HepG2 (cell line): ENCODE measurements around the gene AK2. TPM values are rescaled to one million over a fixed set of nuclear protein-coding genes. Genes with fewer than 3 reads are reported as not detected.

ENCODE experiments used
- ATAC-seq: fragments of 200-7000 bp; cut with Tn5 transposase; 3 replicates; pipeline ENCODE4 v1.9.1; 2020; ENCODE audit warnings: mild to moderate bottlenecking, moderate library complexity
- BruUV-seq: library from RNA; stranded (reverse); fragments of 400-500 nt; replicated peaks from 2 replicates; lab custom pipeline; 2021; lab: Mats Ljungman, UMichigan
- CTCF ChIA-PET: fragments of 300-600 bp; formaldehyde crosslinking; extraction: SDS; loops from one replicate; lab custom pipeline; 2021; ENCODE audit warnings: low total read pairs, inconsistent platforms, low intra/inter-chr PET ratio; lab: Yijun Ruan, JAX
- POLR2A ChIA-PET: fragments of 350-600 bp; sonication (Branson Sonifier 250); formaldehyde crosslinking; loops from one replicate; lab custom pipeline; 2020; ENCODE audit warnings: antibody characterized with exemption, inconsistent platforms; lab: Yijun Ruan, JAX
- DNase-seq: peaks from one replicate; pipeline ENCODE4 v3.0.0-alpha.2; 2015; ENCODE audit warnings: low spot score
- FAIRE-seq: peaks from 3 replicates; lab custom pipeline; 2011; peaks lifted over from hg19 to GRCh38; lab: Jason Lieb, UNC
- H2AFZ ChIP-seq: one replicate; pipeline ENCODE4 v1.6.1; 2011; ENCODE audit warnings: low read length, inconsistent platforms
- H3K27ac ChIP-seq: fragments of 300-600 bp; 3 replicates; pipeline ENCODE4 v1.8.0; 2011; ENCODE audit warnings: mixed run types, mild to moderate bottlenecking, mixed read lengths, low read length, inconsistent platforms; ENCODE audit not compliant: insufficient read depth; ENCODE audit errors: extremely low read length
- H3K27me3 ChIP-seq, 2 experiments: fragments of 200-600 bp in 1 of 2; 2 replicates in 1 of 2; 3 replicates in 1 of 2; pipeline versions ENCODE4 v1.6.0 to v1.8.0; 2011; ENCODE audit warnings: low read length in 2 of 2, mild to moderate bottlenecking in 2 of 2, moderate library complexity in 2 of 2, inconsistent platforms in 1 of 2; ENCODE audit not compliant: insufficient read depth in 2 of 2, control insufficient read depth in 1 of 2
- H3K36me3 ChIP-seq, 2 experiments: fragments of 200-600 bp in 1 of 2; replicated peaks in 1 of 2; 2 replicates in 1 of 2; 3 replicates in 1 of 2; pipeline versions ENCODE4 v1.5.1 to v1.8.0; 2011; ENCODE audit warnings: low read length in 2 of 2, inconsistent platforms in 1 of 2; ENCODE audit not compliant: insufficient read depth in 2 of 2, control insufficient read depth in 1 of 2
- H3K4me1 ChIP-seq: 2 replicates; pipeline ENCODE4 v1.5.1; 2012; ENCODE audit warnings: low read length, inconsistent platforms; ENCODE audit not compliant: insufficient read depth
- H3K4me2 ChIP-seq: 2 replicates; pipeline ENCODE4 v1.6.0; 2011; ENCODE audit warnings: low read depth, low read length, inconsistent platforms
- H3K4me3 ChIP-seq, 3 experiments: fragments of 200-600 bp in 1 of 3; sonication (generic), shearing (Covaris generic) in 1 of 3; replicated peaks in 1 of 3; 2 replicates each; pipeline ENCODE4 v1.5.1; 2011 to 2016; ENCODE audit warnings: low read length in 3 of 3, inconsistent platforms in 2 of 3, low read depth in 2 of 3, mild to moderate bottlenecking in 2 of 3, control low read depth in 1 of 3, mixed read lengths in 1 of 3; ENCODE audit not compliant: insufficient read depth in 1 of 3
- H3K79me2 ChIP-seq: one replicate; pipeline ENCODE4 v1.6.1; 2011; ENCODE audit warnings: low read length, inconsistent platforms; ENCODE audit not compliant: insufficient read depth
- H3K9ac ChIP-seq: 2 replicates; pipeline ENCODE4 v1.6.0; 2011; ENCODE audit warnings: mild to moderate bottlenecking, low read depth, low read length, inconsistent platforms; ENCODE audit not compliant: insufficient read depth
- H3K9me3 ChIP-seq: 2 replicates; pipeline ENCODE4 v1.5.1; 2012; ENCODE audit warnings: mild to moderate bottlenecking, low read length
- H4K20me1 ChIP-seq: 2 replicates; pipeline ENCODE4 v1.6.0; 2011; ENCODE audit warnings: inconsistent platforms, mild to moderate bottlenecking, low read length, moderate library complexity; ENCODE audit not compliant: insufficient read depth
- CREB1 ChIP-seq, 2 experiments: fragments of 450-650 bp in 1 of 2; IDR thresholded peaks; 2 replicates each; pipeline ENCODE4 v1.6.1; 2016 to 2017; ENCODE audit warnings: control low read depth in 1 of 2, mild to moderate bottlenecking in 1 of 2, missing compliant biosample characterization in 1 of 2, missing genetic modification characterization in 1 of 2
- ZNF670 ChIP-seq: sonication (generic); formaldehyde crosslinking; IDR thresholded peaks from 2 replicates; pipeline ENCODE4 v1.8.0; 2022; ENCODE audit warnings: mild to moderate bottlenecking, missing genetic modification reagents, borderline replicate concordance
- WGBS: methylation state at CpG from one replicate; pipeline ENCODE4 v1.1.6; 2017; ENCODE audit warnings: low lambda C conversion rate; 5-methylcytosine and 5-hydroxymethylcytosine counted together
- in situ Hi-C: cut with HindIII; loops from 2 replicates; pipeline ENCODE4 v1.10.0; 2017; ENCODE audit warnings: low pct_unique_long_range_greater_than_20kb; ENCODE audit not compliant: extremely low pct_ligation_motif_present
- intact Hi-C: fragments of 100-400 bp; cut with micrococcal nuclease; formaldehyde crosslinking; loops from one replicate; pipeline ENCODE4 v1.10.0; 2022; ENCODE audit not compliant: unreplicated experiment
- polyA plus RNA-seq, 8 experiments: library from polyadenylated mRNA; depleted of rRNA in 3 of 8; stranded (reverse) in 7 of 8; unstranded in 1 of 8; fragments of >200 nt; fragmentation: Illumina TruSeq in 4 of 8; extraction: Trizol in 4 of 8; gene quantifications; 2 replicates each; pipeline versions ENCODE4 v1.2.1 to v1.2.3, GENCODE V29; 2011 to 2016; ENCODE audit warnings: low read depth in 4 of 8, missing spikeins in 1 of 8, mixed read lengths in 1 of 8; ENCODE audit not compliant: insufficient read depth in 1 of 8
- total RNA-seq, 5 experiments: library from RNA; depleted of rRNA; stranded (reverse); fragments of >200 nt; fragmentation: Illumina TruSeq; extraction: Trizol; gene quantifications; 2 replicates each; pipeline ENCODE4 v1.2.3, GENCODE V29; 2016; ENCODE audit warnings: low read depth in 1 of 5
- TF ChIP-seq, protein P1 (sequence below): sonication (generic); formaldehyde crosslinking; IDR thresholded peaks from 2 replicates; pipeline ENCODE4 v1.5.0; 2020; ENCODE audit warnings: mild to moderate bottlenecking, missing genetic modification reagents
- TF ChIP-seq, protein P2 (sequence below): sonication (generic); formaldehyde crosslinking; IDR thresholded peaks from 2 replicates; pipeline ENCODE4 v1.9.0; 2021; ENCODE audit warnings: missing genetic modification reagents, borderline replicate concordance

Gene AK2
- total and polyA plus RNA-seq, 2 of the 13 experiments (the other 11 are each of a cell fraction or from before 2014, with no cell fraction given): 170 to 188 TPM

DNA sequence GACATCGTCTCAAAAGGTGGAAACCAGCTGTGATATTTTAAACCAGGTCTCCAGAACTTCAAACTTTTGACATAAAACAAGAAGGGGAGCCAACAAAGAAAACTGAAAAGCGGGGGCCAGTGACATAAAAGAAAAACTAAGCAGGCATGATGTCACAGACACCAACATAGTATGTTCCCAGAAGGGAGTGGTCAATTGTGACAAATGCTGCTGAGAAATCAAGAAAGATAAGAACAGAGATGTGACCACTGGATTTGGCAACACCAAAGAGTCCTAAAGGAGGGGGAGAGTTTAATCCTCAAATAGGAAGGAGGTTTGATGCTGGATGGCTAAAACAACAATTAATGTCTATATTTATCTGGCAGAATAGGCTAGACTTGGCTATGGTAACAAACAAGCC lies 69.8 kb downstream of the AK2 start:
- intact Hi-C loops: no loop called here
- H2AFZ ChIP-seq: no peak overlapping the region
- H3K4me3 ChIP-seq: no peak overlapping the region
- H3K79me2 ChIP-seq: peaks cover 16% of the 10 kb centered on the region
- no peak overlapping the region for H3K4me2 ChIP-seq
- 96% methylated on average over 2 of the region's 2 CpGs for WGBS
- no peaks in the 10 kb centered on the region for H3K36me3 ChIP-seq
- POLR2A ChIA-PET: no interaction called here
- TF ChIP-seq, protein P1, sequence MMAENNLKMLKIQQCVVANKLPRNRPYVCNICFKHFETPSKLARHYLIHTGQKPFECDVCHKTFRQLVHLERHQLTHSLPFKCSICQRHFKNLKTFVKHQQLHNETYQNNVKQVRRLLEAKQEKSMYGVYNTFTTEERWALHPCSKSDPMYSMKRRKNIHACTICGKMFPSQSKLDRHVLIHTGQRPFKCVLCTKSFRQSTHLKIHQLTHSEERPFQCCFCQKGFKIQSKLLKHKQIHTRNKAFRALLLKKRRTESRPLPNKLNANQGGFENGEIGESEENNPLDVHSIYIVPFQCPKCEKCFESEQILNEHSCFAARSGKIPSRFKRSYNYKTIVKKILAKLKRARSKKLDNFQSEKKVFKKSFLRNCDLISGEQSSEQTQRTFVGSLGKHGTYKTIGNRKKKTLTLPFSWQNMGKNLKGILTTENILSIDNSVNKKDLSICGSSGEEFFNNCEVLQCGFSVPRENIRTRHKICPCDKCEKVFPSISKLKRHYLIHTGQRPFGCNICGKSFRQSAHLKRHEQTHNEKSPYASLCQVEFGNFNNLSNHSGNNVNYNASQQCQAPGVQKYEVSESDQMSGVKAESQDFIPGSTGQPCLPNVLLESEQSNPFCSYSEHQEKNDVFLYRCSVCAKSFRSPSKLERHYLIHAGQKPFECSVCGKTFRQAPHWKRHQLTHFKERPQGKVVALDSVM: no peak
- TF ChIP-seq CREB1 (IDR thresholded peaks at IDR 0.05) (peak; percentile 15; the same call in 1 of the 2 replicates), CREB1 (CRISPR knock-in tag; IDR thresholded peaks at IDR 0.05) (no peak)
- ATAC-seq: no peak
- H3K4me1 ChIP-seq: peaks cover 2% of the 10 kb centered on the region
- no peaks in the 10 kb centered on the region for H3K9me3 ChIP-seq
- no TSS peak for BruUV-seq
- peaks cover 8% of the 10 kb centered on the region; the same call in 1 of the 2 replicates for H4K20me1 ChIP-seq
- H3K27ac ChIP-seq: no peak overlapping the region
- CTCF ChIA-PET: no interaction called here
- no peak for FAIRE-seq
- no peak overlapping the region for H3K9ac ChIP-seq
- in situ Hi-C loops: no loop called here
- no peak for DNase-seq
- H3K27me3 ChIP-seq: peaks cover 4 to 14% of the 10 kb centered on the region in 2 experiments; a peak in 2 of 5 replicates

DNA sequence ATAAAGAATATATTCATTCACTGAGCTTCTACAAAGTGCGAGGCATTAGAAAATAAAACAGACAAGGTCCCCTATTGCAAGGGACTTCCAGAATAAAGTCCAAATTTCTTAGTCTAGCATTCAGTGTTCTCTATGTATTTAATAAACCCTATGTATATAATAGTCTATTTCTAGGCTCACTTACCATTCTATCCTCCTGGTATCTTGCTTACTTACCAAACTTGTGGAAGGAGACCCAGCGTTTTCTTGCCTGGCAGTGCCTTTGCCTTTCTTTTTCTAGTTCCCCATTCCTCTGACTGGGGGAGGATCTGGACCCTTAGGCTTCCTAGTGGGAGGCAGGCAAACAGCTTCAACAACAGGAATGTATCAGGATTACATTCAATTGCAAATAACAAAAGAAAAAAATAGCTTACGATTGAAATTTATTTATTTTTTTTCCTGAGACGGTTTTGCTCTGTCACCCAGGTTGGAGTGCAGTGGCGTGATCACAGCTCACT lies 71.4 kb downstream of the AK2 start:
- in situ Hi-C loops (no loop called here), intact Hi-C loops (no loop called here)
- peaks cover 8% of the 10 kb centered on the region; the same call in 1 of the 2 replicates for H4K20me1 ChIP-seq
- peaks cover 18% of the 10 kb centered on the region for H3K4me1 ChIP-seq
- H3K36me3 ChIP-seq: no peaks in the 10 kb centered on the region
- ATAC-seq (no peak), DNase-seq (no peak), FAIRE-seq (no peak)
- no peak overlapping the region for H3K27ac ChIP-seq
- peaks cover 0 to 2% of the 10 kb centered on the region in 2 experiments; a peak in 1 of 5 replicates for H3K27me3 ChIP-seq
- no peaks in the 10 kb centered on the region for H3K9me3 ChIP-seq
- H3K4me3 ChIP-seq: peak overlapping the region; percentile 64 to 97 (median 90); a peak in 5 of 6 replicates
- CTCF ChIA-PET: no interaction called here
- no peak overlapping the region for H3K9ac ChIP-seq
- H3K4me2 ChIP-seq: peak overlapping the region; percentile 77
- 85% methylated on average over 5 of the region's 5 CpGs for WGBS
- POLR2A ChIA-PET: interaction anchor here (0.6 to 2.8 kb wide), 22 partner anchors 7 to 170 kb away, joined by 3 to 26 read pairs (median 4); partner anchors contain the start of gene AZIN2
- H3K79me2 ChIP-seq: peaks cover 31% of the 10 kb centered on the region
- H2AFZ ChIP-seq: no peak overlapping the region
- no TSS peak for BruUV-seq
- TF ChIP-seq, protein P2, sequence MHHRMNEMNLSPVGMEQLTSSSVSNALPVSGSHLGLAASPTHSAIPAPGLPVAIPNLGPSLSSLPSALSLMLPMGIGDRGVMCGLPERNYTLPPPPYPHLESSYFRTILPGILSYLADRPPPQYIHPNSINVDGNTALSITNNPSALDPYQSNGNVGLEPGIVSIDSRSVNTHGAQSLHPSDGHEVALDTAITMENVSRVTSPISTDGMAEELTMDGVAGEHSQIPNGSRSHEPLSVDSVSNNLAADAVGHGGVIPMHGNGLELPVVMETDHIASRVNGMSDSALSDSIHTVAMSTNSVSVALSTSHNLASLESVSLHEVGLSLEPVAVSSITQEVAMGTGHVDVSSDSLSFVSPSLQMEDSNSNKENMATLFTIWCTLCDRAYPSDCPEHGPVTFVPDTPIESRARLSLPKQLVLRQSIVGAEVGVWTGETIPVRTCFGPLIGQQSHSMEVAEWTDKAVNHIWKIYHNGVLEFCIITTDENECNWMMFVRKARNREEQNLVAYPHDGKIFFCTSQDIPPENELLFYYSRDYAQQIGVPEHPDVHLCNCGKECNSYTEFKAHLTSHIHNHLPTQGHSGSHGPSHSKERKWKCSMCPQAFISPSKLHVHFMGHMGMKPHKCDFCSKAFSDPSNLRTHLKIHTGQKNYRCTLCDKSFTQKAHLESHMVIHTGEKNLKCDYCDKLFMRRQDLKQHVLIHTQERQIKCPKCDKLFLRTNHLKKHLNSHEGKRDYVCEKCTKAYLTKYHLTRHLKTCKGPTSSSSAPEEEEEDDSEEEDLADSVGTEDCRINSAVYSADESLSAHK (CRISPR knock-in tag): no peak
- 0 out of 2 replicates have a peak, but pooled peaks have one; percentile 66 for TF ChIP-seq ZNF670 (CRISPR knock-in tag)
